HCT116 (cell line): Measurements from ENCODE around the gene GALNT13. TPM values are rescaled to one million over a fixed set of nuclear protein-coding genes. Genes with fewer than 3 reads are reported as not detected.

Source experiments
- ATAC-seq: fragments of 200-7000 bp; cut with Tn5 transposase; 2 replicates; pipeline ENCODE4 v1.9.1; 2020; ENCODE audit warnings: mild to moderate bottlenecking, moderate library complexity
- BruUV-seq: library from RNA; stranded (reverse); fragments of 400-500 nt; replicated peaks from 2 replicates; lab custom pipeline; 2021; lab: Mats Ljungman, UMichigan
- CTCF ChIA-PET: fragments of 300-600 bp; sonication (Branson Sonifier 250); formaldehyde crosslinking; loops from one replicate; lab custom pipeline; 2021; ENCODE audit warnings: antibody characterized with exemption; lab: Charles Lee
- POLR2A ChIA-PET: fragments of 300-600, 350-600 bp; sonication (Branson Sonifier 250); formaldehyde crosslinking; loops from one replicate; lab custom pipeline; 2021; ENCODE audit warnings: antibody characterized with exemption; lab: Charles Lee
- RAD21 ChIA-PET, 2 experiments: fragments of 300-600 bp; sonication (Branson Sonifier 250); formaldehyde crosslinking; loops; one replicate each; lab custom pipeline; 2023; ENCODE audit warnings: low total read pairs in 2 of 2; ENCODE audit not compliant: uncharacterized antibody in 2 of 2, unreplicated experiment in 2 of 2, low non-redundant PET in 1 of 2; lab: Charles Lee
- DNase-seq: peaks from one replicate; pipeline ENCODE4 v3.0.0-alpha.2; 2010; ENCODE audit warnings: low read depth, low spot score
- H2AFZ ChIP-seq: fragments of 200-600 bp; shearing (Covaris generic), sonication (generic); 2 replicates; pipeline ENCODE4 v1.6.1; 2017; ENCODE audit warnings: low read depth, mixed run types, mixed read lengths, antibody characterized with exemption, low read length; ENCODE audit not compliant: poor library complexity, severe bottlenecking
- H3K27ac ChIP-seq: 2 replicates; pipeline ENCODE4 v1.5.1; 2012; ENCODE audit warnings: low read depth, low read length
- H3K27me3 ChIP-seq: fragments of 200-600 bp; sonication (generic); 2 replicates; pipeline ENCODE4 v1.6.1; 2016; ENCODE audit warnings: mixed run types, low read length, mixed read lengths; ENCODE audit not compliant: insufficient read depth
- H3K36me3 ChIP-seq, 2 experiments: fragments of 200-500 bp in 1 of 2; fragments of 200-600 bp in 1 of 2; sonication (Bioruptor generic) in 1 of 2; sonication (generic) in 1 of 2; 2 replicates each; pipeline versions ENCODE4 v1.5.1 to v1.6.1; 2014 to 2016; ENCODE audit warnings: low read length in 2 of 2, inconsistent platforms in 1 of 2, mixed read lengths in 1 of 2, mixed run types in 1 of 2; ENCODE audit not compliant: insufficient read depth in 2 of 2, control insufficient read depth in 1 of 2
- H3K4me1 ChIP-seq, 2 experiments: fragments of 200-600 bp in 1 of 2; sonication (generic) in 1 of 2; 2 replicates each; pipeline versions ENCODE4 v1.5.1 to v1.6.1; 2012 to 2017; ENCODE audit warnings: low read length in 2 of 2, inconsistent platforms in 1 of 2, mild to moderate bottlenecking in 1 of 2, mixed read lengths in 1 of 2, mixed run types in 1 of 2, moderate library complexity in 1 of 2; ENCODE audit not compliant: insufficient read depth in 2 of 2, control insufficient read depth in 1 of 2
- H3K4me2 ChIP-seq: fragments of 200-600 bp; sonication (generic); 2 replicates; pipeline ENCODE4 v1.6.1; 2017; ENCODE audit warnings: mixed run types, low read length, mixed read lengths
- H3K4me3 ChIP-seq, 2 experiments: fragments of 200-600 bp in 1 of 2; sonication (generic) in 1 of 2; replicated peaks in 1 of 2; 2 replicates each; pipeline ENCODE4 v1.5.1; 2011 to 2016; ENCODE audit warnings: low read length in 2 of 2, control low read depth in 1 of 2, low read depth in 1 of 2, mild to moderate bottlenecking in 1 of 2, mixed read lengths in 1 of 2, mixed run types in 1 of 2
- H3K79me2 ChIP-seq: fragments of 200-600 bp; sonication (generic); 2 replicates; pipeline ENCODE4 v1.6.1; 2017; ENCODE audit warnings: mild to moderate bottlenecking, mixed run types, low read length, moderate library complexity, mixed read lengths; ENCODE audit not compliant: insufficient read depth
- H3K9ac ChIP-seq: fragments of 200-600 bp; sonication (generic); 2 replicates; pipeline ENCODE4 v1.6.1; 2016; ENCODE audit warnings: low read length, mixed read lengths
- H3K9me2 ChIP-seq: fragments of 200-600 bp; sonication (generic), shearing (Covaris generic); 2 replicates; pipeline ENCODE4 v1.6.1; 2017; ENCODE audit warnings: mixed run types, mild to moderate bottlenecking, moderate library complexity; ENCODE audit not compliant: insufficient read depth
- H3K9me3 ChIP-seq, 2 experiments: fragments of 200-500 bp in 1 of 2; fragments of 200-600 bp in 1 of 2; sonication (Bioruptor generic) in 1 of 2; sonication (generic) in 1 of 2; 2 replicates each; pipeline ENCODE4 v1.6.1; 2014 to 2017; ENCODE audit warnings: low read length in 2 of 2, mixed read lengths in 2 of 2, inconsistent platforms in 1 of 2, low read depth in 1 of 2, mild to moderate bottlenecking in 1 of 2, mixed run types in 1 of 2, moderate library complexity in 1 of 2; ENCODE audit not compliant: control insufficient read depth in 1 of 2, insufficient read depth in 1 of 2
- H4K20me1 ChIP-seq: fragments of 200-600 bp; sonication (generic), shearing (Covaris generic); 2 replicates; pipeline ENCODE4 v1.6.1; 2017; ENCODE audit warnings: mixed run types, mild to moderate bottlenecking, moderate library complexity; ENCODE audit not compliant: insufficient read depth
- CBX3 ChIP-seq: IDR thresholded peaks from 2 replicates; pipeline ENCODE4 v1.6.1; 2012; ENCODE audit warnings: low read depth
- CEBPB ChIP-seq: IDR thresholded peaks from 2 replicates; pipeline ENCODE4 v1.6.1; 2012; ENCODE audit warnings: low read depth
- CTCF ChIP-seq, 3 experiments: fragments of 200-600 bp in 1 of 3; sonication (generic) in 1 of 3; IDR thresholded peaks in 2 of 3; conservative IDR thresholded peaks in 1 of 3; 2 replicates each; pipeline ENCODE4 v1.5.1; 2012 to 2017; ENCODE audit warnings: low read depth in 2 of 3, low read length in 2 of 3, antibody characterized with exemption in 1 of 3, borderline replicate concordance in 1 of 3, control low read depth in 1 of 3, mild to moderate bottlenecking in 1 of 3, mixed read lengths in 1 of 3, mixed run types in 1 of 3, moderate library complexity in 1 of 3; ENCODE audit not compliant: insufficient read depth in 1 of 3
- EGR1 ChIP-seq: IDR thresholded peaks from 2 replicates; pipeline ENCODE4 v1.6.1; 2012; ENCODE audit warnings: low read depth
- ELF1 ChIP-seq: IDR thresholded peaks from 2 replicates; pipeline ENCODE4 v1.6.1; 2012; ENCODE audit warnings: low read depth, borderline replicate concordance
- EZH2 ChIP-seq: fragments of 200-600 bp; sonication (generic); IDR thresholded peaks from 2 replicates; pipeline ENCODE4 v1.6.1; 2017; ENCODE audit warnings: antibody characterized with exemption, mixed run types
- EZH2phosphoT487 ChIP-seq: fragments of 200-600 bp; IDR thresholded peaks from 2 replicates; pipeline ENCODE4 v1.6.1; 2018; ENCODE audit warnings: antibody characterized with exemption, borderline replicate concordance
- JUND ChIP-seq: IDR thresholded peaks from 2 replicates; pipeline ENCODE4 v1.6.1; 2012
- MAX ChIP-seq: IDR thresholded peaks from 2 replicates; pipeline ENCODE4 v1.6.1; 2012
- POLR2A ChIP-seq: IDR thresholded peaks from 2 replicates; pipeline ENCODE4 v1.7.0; 2011; ENCODE audit warnings: borderline replicate concordance; ENCODE audit not compliant: insufficient read depth, insufficient read length; ENCODE audit errors: extremely low read depth
- POLR2AphosphoS5 ChIP-seq: IDR thresholded peaks from 2 replicates; pipeline ENCODE4 v1.6.1; 2011; ENCODE audit warnings: mild to moderate bottlenecking, low read depth, low read length, moderate library complexity
- REST ChIP-seq: IDR thresholded peaks from 2 replicates; pipeline ENCODE4 v1.6.1; 2012; ENCODE audit warnings: low read depth
- SIN3A ChIP-seq: IDR thresholded peaks from 2 replicates; pipeline ENCODE4 v1.6.1; 2012; ENCODE audit warnings: low read depth
- SRF ChIP-seq: IDR thresholded peaks from 2 replicates; pipeline ENCODE4 v1.6.1; 2012; ENCODE audit warnings: low read depth
- TCF7L2 ChIP-seq: IDR thresholded peaks from 2 replicates; pipeline ENCODE4 v1.7.0; 2011; ENCODE audit warnings: borderline replicate concordance, inconsistent platforms; ENCODE audit not compliant: insufficient read depth, insufficient read length; ENCODE audit errors: extremely low read depth
- YY1 ChIP-seq: IDR thresholded peaks from 2 replicates; pipeline ENCODE4 v1.6.1; 2011; ENCODE audit warnings: low read length, low read depth, moderate library complexity, mild to moderate bottlenecking; ENCODE audit not compliant: insufficient replicate concordance; ENCODE audit errors: extremely low read depth
- ZBTB33 ChIP-seq: IDR thresholded peaks from 2 replicates; pipeline ENCODE4 v1.6.1; 2011; ENCODE audit warnings: mild to moderate bottlenecking, low read length, moderate library complexity; ENCODE audit not compliant: insufficient replicate concordance; ENCODE audit errors: extremely low read depth
- ZNF274 ChIP-seq: fragments of 200-500 bp; sonication (Bioruptor generic); IDR thresholded peaks from 2 replicates; pipeline ENCODE4 v1.6.1; 2014; ENCODE audit warnings: mild to moderate bottlenecking, low read depth, low read length, inconsistent platforms
- intact Hi-C: fragments of 100-400 bp; cut with micrococcal nuclease; formaldehyde crosslinking; loops from 2 replicates; pipeline ENCODE4 v1.10.0; 2022
- total RNA-seq: library from RNA; stranded (reverse); gene quantifications from one replicate; pipeline ENCODE4 v1.2.1, GENCODE V29; 2021; ENCODE audit not compliant: unreplicated experiment

Gene GALNT13
- total RNA-seq, 1 experiment from 2014 or later: 0.44 TPM

GRCh38 chr2:154489266-154489858, 617.6 kb downstream of the GALNT13 start:
- no peaks in the 10 kb centered on the region for H3K36me3 ChIP-seq
- ChIA-PET RAD21 (no interaction called here), CTCF (no interaction called here), POLR2A (no interaction called here)
- intact Hi-C loops: no loop called here
- no peak overlapping the region for H3K4me3 ChIP-seq
- H4K20me1 ChIP-seq: no peaks in the 10 kb centered on the region
- no peaks in the 10 kb centered on the region for H3K79me2 ChIP-seq
- no peaks in the 10 kb centered on the region for H3K4me1 ChIP-seq
- no peaks in the 10 kb centered on the region for H3K9me3 ChIP-seq
- no peak overlapping the region for H3K27ac ChIP-seq
- H3K4me2 ChIP-seq: no peak overlapping the region
- TF ChIP-seq SRF: no peak
- TF ChIP-seq MAX: no peak
- TF ChIP-seq REST: no peak
- TF ChIP-seq CBX3: no peak
- TF ChIP-seq CEBPB: no peak
- no peak for TF ChIP-seq CTCF (IDR thresholded peaks at IDR 0.05 in 2 of 3, conservative IDR thresholded peaks at IDR 0.05 in 1 of 3; ENCODE audit: borderline replicate concordance in 1 of 3, insufficient read depth in 1 of 3, low read depth in 2 of 3, low read length in 2 of 3)
- no peak for TF ChIP-seq TCF7L2
- TF ChIP-seq EGR1: no peak
- no peak for TF ChIP-seq EZH2phosphoT487
- TF ChIP-seq ZNF274: no peak
- TF ChIP-seq POLR2A: no peak
- no peak for TF ChIP-seq ZBTB33
- TF ChIP-seq JUND: no peak
- TF ChIP-seq SIN3A: no peak
- no peak for TF ChIP-seq POLR2AphosphoS5
- TF ChIP-seq YY1: no peak
- TF ChIP-seq EZH2: no peak
- no peak for TF ChIP-seq ELF1
- H3K9me2 ChIP-seq: no peaks in the 10 kb centered on the region
- DNase-seq: no peak
- no TSS peak for BruUV-seq
- ATAC-seq: no peak
- no peak overlapping the region for H3K9ac ChIP-seq
- H3K27me3 ChIP-seq: no peaks in the 10 kb centered on the region
- H2AFZ ChIP-seq: no peak overlapping the region
